ENCODE data around the gene COBLL1. TPM values are rescaled to one million over a fixed set of nuclear protein-coding genes. Genes with fewer than 3 reads are reported as not detected.

The COBLL1 gene
- total and polyA plus RNA-seq, 2 of the 4 experiments (the other 2 are of a cell fraction): 0.79 to 1.1 TPM

GRCh38 chr2:164737612-164738081 is 104.0 kb downstream of the COBLL1 start:
- H4K5ac ChIP-seq (ENCODE audit: low read depth, low read length): no peak overlapping the region
- no peak overlapping the region for H2AK5ac ChIP-seq (ENCODE audit: low read depth, low read length)
- H3K14ac ChIP-seq (replicated peaks; ENCODE audit: low read depth, low read length): no peak overlapping the region
- in situ Hi-C loops (cut with MboI; ENCODE audit: low sequenced_read_pairs): loop anchor here (25.0 kb wide), 3 partner anchors 175 to 450 kb away; no protein-coding TSS in a partner anchor
- H3K9me3 ChIP-seq (ENCODE audit: control insufficient read depth, insufficient read depth, low read length): no peaks in the 10 kb centered on the region
- no peak overlapping the region for H4K91ac ChIP-seq (ENCODE audit: insufficient read depth, low read depth, low read length)
- H3K4ac ChIP-seq (ENCODE audit: low read depth, low read length): no peak overlapping the region
- no peak overlapping the region for H2BK20ac ChIP-seq (ENCODE audit: low read depth, low read length)
- H2BK5ac ChIP-seq (ENCODE audit: low read depth, low read length, poor library complexity, severe bottlenecking): no peak overlapping the region
- ChIA-PET CTCF (interaction anchor here (0.7 to 1.8 kb wide), 3 partner anchors 11 to 281 kb away, joined by 3 to 6 read pairs (median 5); no protein-coding TSS in a partner anchor), POLR2A (ENCODE audit: unreplicated experiment) (no interaction called here)
- H3K4me2 ChIP-seq (ENCODE audit: low read depth, low read length): peak overlapping the region; percentile 52; the same call in 1 of the 2 replicates
- no peaks in the 10 kb centered on the region for H3K9me1 ChIP-seq (ENCODE audit: insufficient read depth, low read length)
- no peaks in the 10 kb centered on the region for H4K20me1 ChIP-seq (ENCODE audit: insufficient read depth, low read length)
- peak; percentile 83 for ATAC-seq (ENCODE audit: low read depth)
- no peak overlapping the region for H4K8ac ChIP-seq (ENCODE audit: low read depth in 2 of 2, low read length in 2 of 2)
- H2BK120ac ChIP-seq (ENCODE audit: low read depth, low read length): no peak overlapping the region
- no peak overlapping the region for H3K56ac ChIP-seq (ENCODE audit: extremely low read depth, insufficient read depth, low read length)
- dilution Hi-C loops (cut with HindIII; ENCODE audit: low sequenced_read_pairs, unreplicated experiment): no loop called here
- WGBS, 2 experiments (ENCODE audit: extremely low coverage in 2 of 2, insufficient read length in 1 of 2): no CpG with 5 or more reads among the region's 9 CpGs
- H3K36me3 ChIP-seq (ENCODE audit: control insufficient read depth, insufficient read depth, low read length): no peaks in the 10 kb centered on the region
- H3K4me1 ChIP-seq (ENCODE audit: control insufficient read depth, insufficient read depth, low read length): peaks cover 2% of the 10 kb centered on the region
- peak; percentile 42; the same call in 1 of the 2 replicates for TF ChIP-seq SMC3 (IDR thresholded peaks at IDR 0.05; ENCODE audit: low read depth, low read length)
- TF ChIP-seq MXI1 (IDR thresholded peaks at IDR 0.05; ENCODE audit: borderline replicate concordance, low read depth, low read length): no peak
- no peak for TF ChIP-seq CEBPB (IDR thresholded peaks at IDR 0.05; ENCODE audit: low read depth, low read length)
- TF ChIP-seq CTCF (conservative IDR thresholded peaks at IDR 0.05; ENCODE audit: low read depth, low read length): peak; percentile 75
- no peak for TF ChIP-seq RFX5 (IDR thresholded peaks at IDR 0.05; ENCODE audit: low read depth, low read length)
- TF ChIP-seq RAD21 (IDR thresholded peaks at IDR 0.05; ENCODE audit: low read length): peak; percentile 78
- TF ChIP-seq MAFK (IDR thresholded peaks at IDR 0.05; ENCODE audit: low read depth, low read length): no peak
- TF ChIP-seq, protein P1, sequence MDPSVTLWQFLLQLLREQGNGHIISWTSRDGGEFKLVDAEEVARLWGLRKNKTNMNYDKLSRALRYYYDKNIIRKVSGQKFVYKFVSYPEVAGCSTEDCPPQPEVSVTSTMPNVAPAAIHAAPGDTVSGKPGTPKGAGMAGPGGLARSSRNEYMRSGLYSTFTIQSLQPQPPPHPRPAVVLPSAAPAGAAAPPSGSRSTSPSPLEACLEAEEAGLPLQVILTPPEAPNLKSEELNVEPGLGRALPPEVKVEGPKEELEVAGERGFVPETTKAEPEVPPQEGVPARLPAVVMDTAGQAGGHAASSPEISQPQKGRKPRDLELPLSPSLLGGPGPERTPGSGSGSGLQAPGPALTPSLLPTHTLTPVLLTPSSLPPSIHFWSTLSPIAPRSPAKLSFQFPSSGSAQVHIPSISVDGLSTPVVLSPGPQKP (IDR thresholded peaks at IDR 0.05; ENCODE audit: borderline replicate concordance, low read depth, low read length): no peak
- no peak overlapping the region for H3K4me3 ChIP-seq (ENCODE audit: insufficient read depth, low read depth, low read length)
- H3K27me3 ChIP-seq (ENCODE audit: control insufficient read depth, insufficient read depth, low read length): no peaks in the 10 kb centered on the region; the same call in none of the 2 replicates
- peak overlapping the region; percentile 83 for H2AFZ ChIP-seq (replicated peaks; ENCODE audit: low read length, poor library complexity)
- H3K27ac ChIP-seq (ENCODE audit: insufficient read depth, low read length): no peak overlapping the region
- H3K9ac ChIP-seq (ENCODE audit: low read depth, low read length): no peak overlapping the region
- H3K23ac ChIP-seq (ENCODE audit: low read depth, low read length): no peak overlapping the region
- H3K79me1 ChIP-seq (ENCODE audit: low read depth in 1 of 2, low read length in 2 of 2): no peaks in the 10 kb centered on the region; a peak in 1 of 4 replicates
- intact Hi-C loops (cut with micrococcal nuclease): loop anchor here (1.0 to 5.0 kb wide), 6 partner anchors 105 to 556 kb away; partner anchors contain the start of genes COBLL1 and SCN3A
- no peak overlapping the region for H3K18ac ChIP-seq (ENCODE audit: low read depth, low read length)
- peak; percentile 52 for DNase-seq
- BruUV-seq (replicated peaks): no TSS peak
- H2AK9ac ChIP-seq (replicated peaks; ENCODE audit: low read depth, low read length, poor library complexity): no peak overlapping the region
- H2BK15ac ChIP-seq (ENCODE audit: low read depth, low read length): no peak overlapping the region
